GM23338 (cell line): Measurements from ENCODE around the gene DGLUCY. TPM values are rescaled to one million over a fixed set of nuclear protein-coding genes. Genes with fewer than 3 reads are reported as not detected.

ENCODE experiments used
- ATAC-seq: fragments of 200-7000 bp; cut with Tn5 transposase; 3 replicates; pipeline ENCODE4 v1.9.1; 2020
- DNase-seq: peaks from one replicate; pipeline ENCODE4 v3.0.0-alpha.2; 2015; ENCODE audit warnings: low spot score
- H2AFZ ChIP-seq: fragments of 200-600 bp; sonication (generic); 2 replicates; pipeline ENCODE4 v1.8.0; 2016; ENCODE audit warnings: antibody characterized with exemption, mild to moderate bottlenecking, moderate library complexity
- H3F3A ChIP-seq: fragments of 200-600 bp; sonication (generic); replicated peaks from 2 replicates; pipeline ENCODE4 v1.8.0; 2017; ENCODE audit warnings: antibody characterized with exemption, mixed run types, low read depth
- H3K27ac ChIP-seq: fragments of 200-600 bp; sonication (generic); 2 replicates; pipeline ENCODE4 v1.6.1; 2016; ENCODE audit warnings: low read depth
- H3K27me3 ChIP-seq: fragments of 200-600 bp; sonication (generic); 2 replicates; pipeline ENCODE4 v1.8.0; 2016; ENCODE audit warnings: mild to moderate bottlenecking, mixed run types, moderate library complexity; ENCODE audit not compliant: insufficient read depth
- H3K36me3 ChIP-seq: fragments of 200-600 bp; sonication (generic); 2 replicates; pipeline ENCODE4 v1.8.0; 2016; ENCODE audit warnings: mild to moderate bottlenecking; ENCODE audit not compliant: insufficient read depth
- H3K4me1 ChIP-seq: fragments of 200-600 bp; sonication (generic); 2 replicates; pipeline ENCODE4 v1.8.0; 2016; ENCODE audit warnings: mild to moderate bottlenecking, moderate library complexity; ENCODE audit not compliant: insufficient read depth
- H3K4me2 ChIP-seq: fragments of 200-600 bp; sonication (generic); 2 replicates; pipeline ENCODE4 v1.7.1; 2017; ENCODE audit warnings: mixed run types
- H3K4me3 ChIP-seq: fragments of 200-600 bp; sonication (generic); 2 replicates; pipeline ENCODE4 v1.6.1; 2016; ENCODE audit warnings: mixed run types
- H3K79me2 ChIP-seq: fragments of 200-600 bp; sonication (generic); replicated peaks from 2 replicates; pipeline ENCODE4 v1.8.0; 2017; ENCODE audit warnings: mild to moderate bottlenecking; ENCODE audit not compliant: insufficient read depth
- H3K9me2 ChIP-seq: fragments of 200-600 bp; sonication (generic); 2 replicates; pipeline ENCODE4 v1.8.0; 2017; ENCODE audit not compliant: insufficient read depth
- H4K20me1 ChIP-seq: fragments of 200-600 bp; sonication (generic); replicated peaks from 2 replicates; pipeline ENCODE4 v1.8.0; 2017; ENCODE audit warnings: mild to moderate bottlenecking; ENCODE audit not compliant: insufficient read depth
- H3K27ac Mint-ChIP-seq: 2 replicates; pipeline ENCODE4 v1.8.0; 2020; ENCODE audit warnings: inconsistent platforms, mild to moderate bottlenecking, moderate library complexity, mixed read lengths
- H3K27me3 Mint-ChIP-seq: 3 replicates; pipeline ENCODE4 v1.8.0; 2022; ENCODE audit warnings: low read depth, mild to moderate bottlenecking, moderate library complexity, mixed read lengths, inconsistent platforms; ENCODE audit not compliant: insufficient read depth, poor library complexity
- H3K36me3 Mint-ChIP-seq: 3 replicates; pipeline ENCODE4 v1.8.0; 2021; ENCODE audit warnings: low read depth, mild to moderate bottlenecking, inconsistent platforms, moderate library complexity, mixed read lengths
- H3K4me1 Mint-ChIP-seq: 3 replicates; pipeline ENCODE4 v1.8.0; 2020; ENCODE audit warnings: mild to moderate bottlenecking, inconsistent platforms, mixed read lengths
- H3K4me3 Mint-ChIP-seq: 3 replicates; pipeline ENCODE4 v1.8.0; 2021; ENCODE audit warnings: moderate library complexity, mild to moderate bottlenecking, inconsistent platforms, mixed read lengths
- H3K9me3 Mint-ChIP-seq: 3 replicates; pipeline ENCODE4 v1.8.0; 2020; ENCODE audit warnings: moderate library complexity, mild to moderate bottlenecking, inconsistent platforms, mixed read lengths
- CREB1 ChIP-seq: fragments of 250-450 bp; sonication (Bioruptor Pico); IDR thresholded peaks from 2 replicates; pipeline ENCODE4 v1.5.0; 2020; ENCODE audit warnings: low read depth, mild to moderate bottlenecking, moderate library complexity
- CTCF ChIP-seq, 2 experiments: fragments of 200-600 bp in 1 of 2; sonication (generic) in 1 of 2; conservative IDR thresholded peaks; 2 replicates each; pipeline versions ENCODE4 v1.5.1 to v1.6.1; 2016 to 2017; ENCODE audit warnings: antibody characterized with exemption in 2 of 2, low read depth in 2 of 2, mild to moderate bottlenecking in 2 of 2, moderate library complexity in 1 of 2
- ETS1 ChIP-seq: IDR thresholded peaks from 2 replicates; pipeline ENCODE4 v1.6.1; 2016; ENCODE audit warnings: antibody characterized with exemption
- EZH2 ChIP-seq: fragments of 200-600 bp; sonication (generic); IDR thresholded peaks from one replicate; pipeline ENCODE4 v1.8.0; 2017; ENCODE audit warnings: antibody characterized with exemption, mild to moderate bottlenecking, low read depth; ENCODE audit not compliant: unreplicated experiment
- EZH2phosphoT487 ChIP-seq: fragments of 200-600 bp; sonication (generic); IDR thresholded peaks from one replicate; pipeline ENCODE4 v1.8.1; 2018; ENCODE audit warnings: antibody characterized with exemption; ENCODE audit not compliant: unreplicated experiment
- NANOG ChIP-seq: IDR thresholded peaks from 2 replicates; pipeline ENCODE4 v1.6.1; 2016; ENCODE audit warnings: antibody characterized with exemption, borderline replicate concordance
- POLR2AphosphoS5 ChIP-seq: IDR thresholded peaks from 2 replicates; pipeline ENCODE4 v1.6.1; 2016; ENCODE audit warnings: antibody characterized with exemption, low read depth
- REST ChIP-seq: IDR thresholded peaks from one replicate; pipeline ENCODE4 v1.6.1; 2018; ENCODE audit warnings: antibody characterized with exemption; ENCODE audit not compliant: unreplicated experiment
- STAT1 ChIP-seq: IDR thresholded peaks from one replicate; pipeline ENCODE4 v1.6.1; 2016; ENCODE audit warnings: antibody characterized with exemption; ENCODE audit not compliant: unreplicated experiment
- ZNF114 ChIP-seq: fragments of 250-450 bp; sonication (Bioruptor Pico); IDR thresholded peaks from 2 replicates; pipeline ENCODE4 v1.5.0; 2020; ENCODE audit warnings: mild to moderate bottlenecking, moderate library complexity
- ZNF331 ChIP-seq: fragments of 250-450 bp; sonication (Bioruptor Pico); IDR thresholded peaks from 2 replicates; pipeline ENCODE4 v1.5.0; 2020; ENCODE audit warnings: low read depth, mild to moderate bottlenecking, moderate library complexity
- ZNF462 ChIP-seq: fragments of 250-450 bp; sonication (Bioruptor Pico); IDR thresholded peaks from 2 replicates; pipeline ENCODE4 v1.5.0; 2020; ENCODE audit warnings: mild to moderate bottlenecking, moderate library complexity
- polyA plus RNA-seq: library from polyadenylated mRNA; unstranded; fragments of >200 nt; fragmentation: Nextera tagmentation; extraction: Ambion mirVana; gene quantifications from 2 replicates; pipeline ENCODE4 v1.2.1, GENCODE V29; 2016
- total RNA-seq: library from RNA; depleted of rRNA; stranded (reverse); fragments of >200 nt; shearing (Covaris generic); gene quantifications from 2 replicates; pipeline ENCODE4 v1.2.3, GENCODE V29; 2014

The DGLUCY gene
- total and polyA plus RNA-seq, 2 experiments from 2014 or later = 14.6 to 31.6 TPM

GRCh38 chr14:91233936-91234790 is 120.3 kb downstream of the DGLUCY start:
- H3K79me2 ChIP-seq = no peaks in the 10 kb centered on the region
- no peak overlapping the region for H3K4me3 Mint-ChIP-seq
- H3F3A ChIP-seq = no peaks in the 10 kb centered on the region
- no peak overlapping the region for H3K4me3 ChIP-seq
- H3K27me3 ChIP-seq = no peaks in the 10 kb centered on the region
- no peak overlapping the region for H3K27ac Mint-ChIP-seq
- H3K27me3 Mint-ChIP-seq = peaks cover 9% of the 10 kb centered on the region
- H3K36me3 ChIP-seq = no peaks in the 10 kb centered on the region
- H3K9me2 ChIP-seq = peaks cover 5% of the 10 kb centered on the region; the same call in 1 of the 2 replicates
- ATAC-seq (no peak), DNase-seq (no peak)
- H2AFZ ChIP-seq = no peak overlapping the region
- H3K4me1 Mint-ChIP-seq = no peaks in the 10 kb centered on the region; the same call in 2 of the 3 replicates
- H3K4me2 ChIP-seq = no peak overlapping the region
- H3K36me3 Mint-ChIP-seq = peaks cover 23% of the 10 kb centered on the region
- no peak overlapping the region for H3K27ac ChIP-seq
- no peaks in the 10 kb centered on the region for H4K20me1 ChIP-seq
- TF ChIP-seq ZNF462 (CRISPR knock-in tag) (no peak), CREB1 (CRISPR knock-in tag) (no peak), STAT1 (no peak), ZNF114 (no peak), POLR2AphosphoS5 (no peak), REST (no peak), NANOG (no peak), EZH2 (no peak), ETS1 (no peak), EZH2phosphoT487 (no peak), ZNF331 (CRISPR knock-in tag) (no peak), CTCF (conservative IDR thresholded peaks at IDR 0.05; ENCODE audit: low read depth in 2 of 2) (no peak)
- peaks cover 24% of the 10 kb centered on the region for H3K9me3 Mint-ChIP-seq
- no peaks in the 10 kb centered on the region for H3K4me1 ChIP-seq
